ENCODE measurements around the gene BCL2A1.
"Not testable (repeated sequence)": the region's sequence is repeated elsewhere in the genome, so short reads cannot be mapped to it uniquely, and the experiment has no call there.

BCL2A1 gene

DNA sequence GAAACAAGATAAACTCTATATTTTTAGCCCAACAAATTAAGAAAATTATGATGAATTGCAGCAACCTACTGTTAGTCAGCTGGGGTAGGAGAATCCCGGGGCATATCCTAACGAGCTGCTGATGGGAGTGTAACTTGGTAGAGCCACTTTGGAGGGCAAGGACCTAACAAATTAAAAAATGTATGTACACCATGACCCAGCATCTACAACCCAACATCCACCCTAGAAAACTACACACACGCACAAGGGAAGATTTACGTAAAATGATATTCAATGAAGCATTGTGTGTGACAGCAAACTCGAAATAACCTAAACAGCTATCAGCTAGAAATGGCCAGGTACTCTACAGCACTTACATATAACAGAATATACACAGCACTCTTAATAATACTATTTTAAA is 1.9 kb downstream of the BCL2A1 start:
- Histone ChIP-seq H3K4me1 (ENCODE audit: control extremely low read depth in 1 of 4, control insufficient read depth in 4 of 4, insufficient read depth in 4 of 4, low read length in 3 of 4) (peaks cover 5 to 55% (median 26%) of the 10 kb centered on the region in 4 experiments), H3K9me3 (ENCODE audit: control extremely low read depth in 1 of 5, control insufficient read depth in 4 of 5, insufficient read depth in 2 of 5, low read depth in 1 of 5, low read length in 4 of 5) (no peaks in the 10 kb centered on the region), H3K27me3 (replicated peaks in 2 of 5; ENCODE audit: control insufficient read depth in 4 of 5, insufficient read depth in 5 of 5, low read length in 4 of 5) (no peaks in the 10 kb centered on the region), H3K27ac (ENCODE audit: insufficient read depth in 1 of 2, low read depth in 1 of 2, low read length in 2 of 2, poor library complexity in 1 of 2, severe bottlenecking in 2 of 2) (no peak overlapping the region), H3K36me3 (ENCODE audit: control insufficient read depth in 4 of 4, insufficient read depth in 4 of 4, low read length in 3 of 4) (no peaks in the 10 kb centered on the region), H3K4me3 (ENCODE audit: control insufficient read depth in 1 of 7, extremely low read depth in 1 of 7, insufficient read depth in 4 of 7, low read depth in 2 of 7, low read length in 6 of 7) (peak overlapping the region in 4 of 7 experiments; percentile 16 to 81 (median 48))
- no CpG with 5 or more reads among the region's 5 CpGs for WGBS (ENCODE audit: insufficient coverage)
- ChIA-PET POLR2A (interaction anchor here (0.7 kb wide), 1 partner anchor 18 kb away, joined by 4 read pairs; no protein-coding TSS in a partner anchor), CTCF (no interaction called here)
- DNase-seq, result no peak

DNA sequence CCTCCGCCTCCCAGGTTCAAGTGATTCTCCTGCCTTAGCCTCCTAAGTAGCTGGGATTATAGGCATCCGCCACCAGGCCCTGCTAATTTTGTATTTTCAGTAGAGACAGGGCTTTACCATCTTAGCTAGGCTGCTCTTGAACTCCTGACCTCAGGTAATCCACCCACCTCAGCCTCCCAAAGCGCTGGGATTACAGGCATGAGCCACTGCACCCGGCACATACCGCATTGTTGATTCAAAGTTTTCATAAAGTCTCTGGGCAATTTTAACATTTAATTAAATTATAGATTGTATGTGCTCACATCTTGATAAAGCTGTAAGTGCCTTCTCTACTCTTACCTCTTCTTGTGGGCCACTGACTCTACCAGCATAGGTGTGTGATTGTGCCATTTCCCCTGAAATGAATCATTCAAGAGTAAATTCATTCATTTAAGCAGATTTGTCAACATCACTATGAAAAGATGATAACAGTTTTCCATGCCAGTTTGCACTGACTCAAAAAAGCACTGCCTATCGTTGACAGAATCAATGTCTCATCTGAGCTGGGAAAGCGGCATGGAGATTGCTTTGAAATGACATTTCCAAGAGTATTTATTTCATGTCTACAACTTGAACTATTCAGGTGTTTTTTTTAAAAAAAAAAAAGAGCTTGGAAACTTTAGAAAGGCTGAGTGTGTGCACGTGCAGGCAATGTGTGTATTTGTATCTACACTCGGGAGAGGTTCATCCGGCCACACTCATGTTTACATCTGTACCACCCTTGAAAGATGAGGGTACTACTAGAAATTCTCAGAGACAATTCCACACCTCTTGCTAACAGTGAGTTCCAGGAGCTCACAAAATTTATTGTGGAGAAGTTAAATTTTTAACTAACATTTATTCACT is 3.5 kb downstream of the BCL2A1 start:
- H3K4me3 ChIP-seq (ENCODE audit: control insufficient read depth in 1 of 7, extremely low read depth in 1 of 7, insufficient read depth in 4 of 7, low read depth in 2 of 7, low read length in 6 of 7), result peak overlapping the region in 3 of 7 experiments; percentile 14 to 81 (median 53)
- H3K27ac ChIP-seq (ENCODE audit: insufficient read depth in 1 of 2, low read depth in 1 of 2, low read length in 2 of 2, poor library complexity in 1 of 2, severe bottlenecking in 2 of 2), result peak overlapping the region in 1 of 2 experiments; percentile 47

DNA sequence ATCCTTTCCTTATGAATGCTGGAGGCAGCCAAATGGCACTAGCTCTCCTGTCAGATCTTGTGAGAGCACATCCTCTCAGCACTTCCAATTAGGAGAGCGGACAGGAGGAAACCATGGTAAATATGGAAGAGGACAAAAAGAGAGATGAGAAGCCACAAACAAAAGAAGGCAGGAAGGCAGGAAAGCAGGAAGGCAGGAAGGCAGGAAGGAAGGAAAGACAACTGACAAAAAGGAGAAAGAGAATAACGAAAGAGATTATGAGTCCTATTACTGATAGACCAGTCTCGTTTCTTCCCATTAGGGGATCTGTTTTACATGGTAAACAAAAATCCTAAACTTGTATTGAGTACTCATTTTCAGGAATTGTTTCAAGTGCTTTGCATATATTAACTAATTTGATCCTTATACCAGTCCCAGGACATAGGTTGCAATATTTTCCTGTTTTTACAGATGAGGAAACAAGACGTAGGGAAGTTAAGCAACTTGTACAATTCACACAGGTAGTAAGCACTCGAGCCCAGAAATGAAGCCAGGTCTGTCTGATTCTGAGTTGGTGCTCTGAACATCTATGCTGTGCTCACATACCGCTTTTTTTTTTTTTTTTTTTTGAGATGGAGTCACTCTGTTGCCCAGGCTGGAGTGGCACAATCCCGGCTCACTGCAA is 4.2 kb downstream of the BCL2A1 start:
- POLR2A ChIA-PET, result no interaction called here
- no peaks in the 10 kb centered on the region for H3K27me3 ChIP-seq (replicated peaks in 2 of 5; ENCODE audit: control insufficient read depth in 4 of 5, insufficient read depth in 5 of 5, low read length in 4 of 5)
- CTCF ChIA-PET, result no interaction called here
- H3K4me1 ChIP-seq (ENCODE audit: control extremely low read depth in 1 of 4, control insufficient read depth in 4 of 4, insufficient read depth in 4 of 4, low read length in 3 of 4), result peaks cover 5 to 44% (median 23%) of the 10 kb centered on the region in 4 experiments
- 97% methylated on average over 4 of the region's 7 CpGs for WGBS (ENCODE audit: insufficient coverage)
- DNase-seq, result no peak
- H3K4me3 ChIP-seq (ENCODE audit: control insufficient read depth in 1 of 7, extremely low read depth in 1 of 7, insufficient read depth in 4 of 7, low read depth in 2 of 7, low read length in 6 of 7), result peak overlapping the region in 1 of 7 experiments; percentile 42
- no peaks in the 10 kb centered on the region for H3K9me3 ChIP-seq (ENCODE audit: control extremely low read depth in 1 of 5, control insufficient read depth in 4 of 5, insufficient read depth in 2 of 5, low read depth in 1 of 5, low read length in 4 of 5)
- H3K27ac ChIP-seq (ENCODE audit: insufficient read depth in 1 of 2, low read depth in 1 of 2, low read length in 2 of 2, poor library complexity in 1 of 2, severe bottlenecking in 2 of 2), result no peak overlapping the region
- no peaks in the 10 kb centered on the region for H3K36me3 ChIP-seq (ENCODE audit: control insufficient read depth in 4 of 4, insufficient read depth in 4 of 4, low read length in 3 of 4)

More for the DNA sequence above, 3.5 kb downstream of the BCL2A1 start:
- DNase-seq, result no peak
- ChIA-PET POLR2A (no interaction called here), CTCF (interaction anchor here (1.3 kb wide), 1 partner anchor 8 kb away, joined by 3 read pairs; no protein-coding TSS in a partner anchor)
- Histone ChIP-seq H3K4me1 (ENCODE audit: control extremely low read depth in 1 of 4, control insufficient read depth in 4 of 4, insufficient read depth in 4 of 4, low read length in 3 of 4) (peaks cover 5 to 45% (median 23%) of the 10 kb centered on the region in 4 experiments), H3K9me3 (ENCODE audit: control extremely low read depth in 1 of 5, control insufficient read depth in 4 of 5, insufficient read depth in 2 of 5, low read depth in 1 of 5, low read length in 4 of 5) (no peaks in the 10 kb centered on the region), H3K36me3 (ENCODE audit: control insufficient read depth in 4 of 4, insufficient read depth in 4 of 4, low read length in 3 of 4) (no peaks in the 10 kb centered on the region), H3K27me3 (replicated peaks in 2 of 5; ENCODE audit: control insufficient read depth in 4 of 5, insufficient read depth in 5 of 5, low read length in 4 of 5) (no peaks in the 10 kb centered on the region)
- WGBS (ENCODE audit: insufficient coverage), result 87% methylated on average over 5 of the region's 10 CpGs

DNA sequence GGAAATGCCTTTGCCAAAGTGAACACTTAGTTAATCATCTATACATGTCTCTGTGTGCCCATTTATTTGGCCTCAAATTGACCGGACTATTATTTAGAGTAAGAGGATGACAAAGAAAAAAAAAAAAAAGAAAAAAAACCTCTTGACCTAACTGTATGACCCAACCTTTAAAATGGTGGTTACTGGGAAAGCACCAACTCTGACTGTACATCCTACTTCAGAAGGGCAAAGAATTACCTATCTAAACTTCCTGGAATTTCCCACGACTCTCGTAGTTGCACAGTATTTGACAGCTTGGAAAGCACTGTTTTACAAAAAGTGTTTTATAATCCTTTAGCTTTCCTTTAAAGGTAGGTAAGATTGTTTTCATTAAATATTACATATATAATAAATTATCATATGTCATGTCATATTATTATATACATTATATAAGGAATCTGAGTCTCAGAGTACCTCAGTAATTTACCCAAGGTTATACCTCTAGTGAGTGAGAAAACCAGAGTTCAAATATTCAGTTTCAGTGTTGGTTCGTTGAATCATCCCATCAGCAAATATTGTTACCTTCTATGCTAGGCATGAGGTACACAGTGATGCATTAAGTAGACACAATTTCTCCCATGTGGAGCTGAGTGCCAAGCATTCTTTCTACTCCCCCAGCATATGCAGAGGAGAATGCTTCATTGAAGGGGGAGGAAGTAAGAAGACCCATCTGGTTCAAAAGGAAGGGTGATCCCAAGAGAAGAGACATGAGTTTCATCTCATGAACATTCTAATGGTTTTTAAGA is 5.0 kb downstream of the BCL2A1 start:
- H3K4me1 ChIP-seq (ENCODE audit: control extremely low read depth in 1 of 4, control insufficient read depth in 4 of 4, insufficient read depth in 4 of 4, low read length in 3 of 4), result peaks cover 5 to 38% (median 17%) of the 10 kb centered on the region in 4 experiments
- H3K9me3 ChIP-seq (ENCODE audit: control extremely low read depth in 1 of 5, control insufficient read depth in 4 of 5, insufficient read depth in 2 of 5, low read depth in 1 of 5, low read length in 4 of 5), result no peaks in the 10 kb centered on the region
- H3K27me3 ChIP-seq (replicated peaks in 2 of 5; ENCODE audit: control insufficient read depth in 4 of 5, insufficient read depth in 5 of 5, low read length in 4 of 5), result no peaks in the 10 kb centered on the region
- WGBS (ENCODE audit: insufficient coverage), result no CpG with 5 or more reads among the region's 4 CpGs
- peak overlapping the region in 1 of 7 experiments; percentile 42 for H3K4me3 ChIP-seq (ENCODE audit: control insufficient read depth in 1 of 7, extremely low read depth in 1 of 7, insufficient read depth in 4 of 7, low read depth in 2 of 7, low read length in 6 of 7)
- DNase-seq, result no peak
- CTCF ChIA-PET, result interaction anchor here (1.1 kb wide), 1 partner anchor 12 kb away, joined by 3 read pairs; no protein-coding TSS in a partner anchor
- no peak overlapping the region for H3K27ac ChIP-seq (ENCODE audit: insufficient read depth in 1 of 2, low read depth in 1 of 2, low read length in 2 of 2, poor library complexity in 1 of 2, severe bottlenecking in 2 of 2)
- H3K36me3 ChIP-seq (ENCODE audit: control insufficient read depth in 4 of 4, insufficient read depth in 4 of 4, low read length in 3 of 4), result no peaks in the 10 kb centered on the region
- POLR2A ChIA-PET, result no interaction called here

DNA sequence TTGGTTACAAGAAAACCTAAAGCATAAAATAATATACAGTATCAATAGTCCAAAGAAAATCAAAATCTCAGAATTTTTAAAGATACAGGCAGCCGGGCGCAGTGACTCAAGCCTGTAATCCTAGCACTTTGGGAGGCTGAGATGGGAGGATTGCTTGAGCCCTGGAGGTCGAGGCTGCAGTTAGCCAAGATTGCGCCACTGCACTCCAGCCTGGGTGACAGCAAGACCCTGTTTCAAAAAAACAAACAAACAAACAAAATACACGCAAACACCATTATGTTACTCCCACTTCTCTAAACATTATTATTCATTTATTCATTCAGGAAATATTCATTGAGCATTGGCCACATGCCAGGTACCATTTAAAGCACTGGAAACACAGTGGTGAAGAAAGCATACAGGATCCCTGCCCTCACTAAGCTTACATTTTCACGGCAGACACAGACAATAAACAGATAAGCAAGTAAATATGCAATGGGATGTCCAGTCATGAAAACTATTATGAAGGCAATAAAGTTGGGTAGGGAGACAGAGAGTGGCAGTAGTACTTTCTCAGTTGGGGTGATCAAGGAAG is 6.7 kb downstream of the BCL2A1 start:
- WGBS (ENCODE audit: insufficient coverage), result 100% methylated on average over 5 of the region's 6 CpGs
- ChIA-PET POLR2A (interaction anchor here (0.7 kb wide), 1 partner anchor 133 kb away, joined by 3 read pairs; no protein-coding TSS in a partner anchor), CTCF (no interaction called here)
- no peaks in the 10 kb centered on the region for H3K36me3 ChIP-seq (ENCODE audit: control insufficient read depth in 4 of 4, insufficient read depth in 4 of 4, low read length in 3 of 4)
- no peak overlapping the region for H3K27ac ChIP-seq (ENCODE audit: insufficient read depth in 1 of 2, low read depth in 1 of 2, low read length in 2 of 2, poor library complexity in 1 of 2, severe bottlenecking in 2 of 2)
- no peak overlapping the region for H3K4me3 ChIP-seq (ENCODE audit: control insufficient read depth in 1 of 7, extremely low read depth in 1 of 7, insufficient read depth in 4 of 7, low read depth in 2 of 7, low read length in 6 of 7)
- DNase-seq, result no peak
- H3K27me3 ChIP-seq (replicated peaks in 2 of 5; ENCODE audit: control insufficient read depth in 4 of 5, insufficient read depth in 5 of 5, low read length in 4 of 5), result no peaks in the 10 kb centered on the region
- no peaks in the 10 kb centered on the region for H3K9me3 ChIP-seq (ENCODE audit: control extremely low read depth in 1 of 5, control insufficient read depth in 4 of 5, insufficient read depth in 2 of 5, low read depth in 1 of 5, low read length in 4 of 5)
- peaks cover 0 to 29% (median 9%) of the 10 kb centered on the region in 4 experiments for H3K4me1 ChIP-seq (ENCODE audit: control extremely low read depth in 1 of 4, control insufficient read depth in 4 of 4, insufficient read depth in 4 of 4, low read length in 3 of 4)

DNA sequence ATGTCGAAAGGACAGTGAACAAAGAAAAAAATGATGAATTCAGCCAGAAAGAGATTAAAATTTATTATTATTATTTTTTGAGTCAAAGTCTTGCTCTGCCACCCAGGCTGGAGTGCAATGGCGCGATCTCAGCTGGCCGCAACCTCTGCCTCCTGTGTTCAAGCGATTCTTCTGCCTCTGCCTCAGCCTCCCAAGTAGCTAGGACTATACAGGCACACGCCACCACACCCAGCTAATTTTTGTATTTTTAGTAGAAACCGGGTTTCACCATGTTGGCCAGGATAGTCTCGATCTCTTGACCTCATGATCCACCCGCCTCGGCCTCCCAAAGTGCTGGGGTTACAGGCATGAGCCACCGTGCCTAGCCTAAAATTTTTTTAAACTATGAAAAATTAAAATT is 8.1 kb downstream of the BCL2A1 start:
- H3K9me3 ChIP-seq (ENCODE audit: control extremely low read depth in 1 of 5, control insufficient read depth in 4 of 5, insufficient read depth in 2 of 5, low read depth in 1 of 5, low read length in 4 of 5); H3K4me3 ChIP-seq (ENCODE audit: control insufficient read depth in 1 of 7, extremely low read depth in 1 of 7, insufficient read depth in 4 of 7, low read depth in 2 of 7, low read length in 6 of 7); CTCF ChIA-PET; H3K27ac ChIP-seq (ENCODE audit: insufficient read depth in 1 of 2, low read depth in 1 of 2, low read length in 2 of 2, poor library complexity in 1 of 2, severe bottlenecking in 2 of 2); POLR2A ChIA-PET; DNase-seq; H3K27me3 ChIP-seq (replicated peaks in 2 of 5; ENCODE audit: control insufficient read depth in 4 of 5, insufficient read depth in 5 of 5, low read length in 4 of 5); H3K36me3 ChIP-seq (ENCODE audit: control insufficient read depth in 4 of 4, insufficient read depth in 4 of 4, low read length in 3 of 4): not testable (repeated sequence)
- 97% methylated on average over 5 of the region's 11 CpGs for whole genome bisulfite sequencing (ENCODE audit: insufficient coverage)
- H3K4me1 ChIP-seq (ENCODE audit: control extremely low read depth in 1 of 4, control insufficient read depth in 4 of 4, insufficient read depth in 4 of 4, low read length in 3 of 4), result peaks cover 0 to 17% (median 3%) of the 10 kb centered on the region in 4 experiments

Data from common myeloid progenitor, CD34-positive (primary cell).